Measurements from ENCODE around the gene THADA. TPM values are rescaled to one million over a fixed set of nuclear protein-coding genes. Genes with fewer than 3 reads are reported as not detected.

Gene THADA
- total RNA-seq, 4 donors from 2014 or later: 35.7 to 49.2 (median 47.4) TPM

GRCh38 chr2:43180897-43181296 lies 414.9 kb downstream of the THADA start:
- 95 to 98% methylated on average over 8 of the region's 8 CpGs for WGBS, 2 donors
- H3K36me3 ChIP-seq: peaks cover 0 to 1% (median 0%) of the 10 kb centered on the region in 3 donors
- DNase-seq (ENCODE audit: low spot score in 2 of 2): no peak

More at GRCh38 chr2:43180897-43181296, 414.9 kb downstream of the THADA start:
- TF ChIP-seq POLR2A (IDR thresholded peaks at IDR 0.05): no peak
- no peak overlapping the region for H3K27ac ChIP-seq
- H3K4me3 ChIP-seq: no peak overlapping the region
- peaks cover 0 to 28% (median 16%) of the 10 kb centered on the region in 4 donors for H3K4me1 ChIP-seq
- H3K9me3 ChIP-seq: peaks cover 0 to 6% (median 0%) of the 10 kb centered on the region in 4 donors
- no peaks in the 10 kb centered on the region for H3K27me3 ChIP-seq

Small RNAs within 50 kb of the gene (small RNA-seq; reads per million reads assigned to genes)
- gene RF00019 (not detected), gene RN7SL531P (not detected), gene RNU6-958P (not detected)

Other genes starting within 250 kb of the THADA start
- 10 to 100 TPM; 44.6 to 78.7 (median 48.0) TPM for gene PLEKHH2, start 41.2 kb upstream of the THADA start, total RNA-seq
- gene C1GALT1C1L, start 80.4 kb upstream of the THADA start, total RNA-seq: under 1 TPM in 3 of 4 donors, not detected in 1; 0.42 to 0.98 (median 0.87) TPM
- 10 to 100 TPM; 19.5 to 37.3 (median 33.1) TPM for gene DYNC2LI1, start 178.0 kb upstream of the THADA start, total RNA-seq
- gene ABCG5, start 242.8 kb upstream of the THADA start, total RNA-seq: not detected
- not detected for gene ABCG8, start 242.9 kb upstream of the THADA start, total RNA-seq